IMR-90 (cell line): ENCODE measurements around the gene TBX3.

Experiments used
- BHLHE40 ChIP-seq: fragments of 150-350 bp; IDR thresholded peaks from 2 replicates; pipeline ENCODE4 v1.6.1; 2016; ENCODE audit warnings: mild to moderate bottlenecking, low read depth, low read length
- CEBPB ChIP-seq: IDR thresholded peaks from 2 replicates; pipeline ENCODE4 v1.6.1; 2012; ENCODE audit warnings: low read depth, low read length, improper control_type of control experiment
- CTCF ChIP-seq: conservative IDR thresholded peaks from 2 replicates; pipeline ENCODE4 v1.5.1; 2012; ENCODE audit warnings: mild to moderate bottlenecking, low read depth, low read length, improper control_type of control experiment
- ELK1 ChIP-seq: fragments of 150-350 bp; IDR thresholded peaks from 2 replicates; pipeline ENCODE4 v1.6.1; 2016; ENCODE audit warnings: low read depth, mild to moderate bottlenecking, low read length, moderate library complexity, borderline replicate concordance
- FOS ChIP-seq: fragments of 150-350 bp; IDR thresholded peaks from 2 replicates; pipeline ENCODE4 v1.6.1; 2016; ENCODE audit warnings: low read depth, low read length
- MAZ ChIP-seq: IDR thresholded peaks from 2 replicates; pipeline ENCODE4 v1.6.1; 2012; ENCODE audit warnings: low read depth, mild to moderate bottlenecking, low read length, improper control_type of control experiment, moderate library complexity, borderline replicate concordance
- POLR2A ChIP-seq: IDR thresholded peaks from 2 replicates; pipeline ENCODE4 v1.6.1; 2012; ENCODE audit warnings: mild to moderate bottlenecking, low read depth, low read length
- RAD21 ChIP-seq: IDR thresholded peaks from 2 replicates; pipeline ENCODE4 v1.6.1; 2012; ENCODE audit warnings: low read length, improper control_type of control experiment
- RCOR1 ChIP-seq: IDR thresholded peaks from 2 replicates; pipeline ENCODE4 v1.6.1; 2012; ENCODE audit warnings: mild to moderate bottlenecking, low read length, improper control_type of control experiment; ENCODE audit not compliant: insufficient replicate concordance
- RFX5 ChIP-seq: IDR thresholded peaks from 2 replicates; pipeline ENCODE4 v1.8.0; 2012; ENCODE audit warnings: low read depth, mild to moderate bottlenecking, low read length, moderate library complexity
- SMC3 ChIP-seq: fragments of 150-350 bp; IDR thresholded peaks from 2 replicates; pipeline ENCODE4 v1.6.1; 2016; ENCODE audit warnings: low read depth, mild to moderate bottlenecking, antibody characterized with exemption, low read length, moderate library complexity
- USF2 ChIP-seq: fragments of 150-350 bp; IDR thresholded peaks from 2 replicates; pipeline ENCODE4 v1.6.1; 2017; ENCODE audit warnings: mild to moderate bottlenecking, antibody characterized with exemption, low read length, low read depth

GRCh38 chr12:114691763-114692185 is 7.8 kb upstream of the TBX3 start:
- TF ChIP-seq POLR2A (no peak; the same call in 1 of the 2 replicates), CTCF (no peak), SMC3 (no peak), USF2 (no peak), RFX5 (no peak), FOS (no peak), BHLHE40 (no peak), RCOR1 (no peak), RAD21 (no peak), ELK1 (no peak), MAZ (no peak; the same call in 1 of the 2 replicates), CEBPB (no peak)
